AG09319 (cell line): ENCODE data around the gene PAX9.

Experiments
- DNase-seq: peaks from one replicate; pipeline ENCODE4 v3.0.0-alpha.2; 2010; ENCODE audit warnings: low read depth; ENCODE audit errors: extremely low read depth
- TF ChIP-seq, protein P1 (sequence below): IDR thresholded peaks from 2 replicates; pipeline ENCODE4 v1.5.1; 2011; ENCODE audit warnings: low read depth, mild to moderate bottlenecking, inconsistent platforms, low read length, moderate library complexity

The PAX9 gene

DNA sequence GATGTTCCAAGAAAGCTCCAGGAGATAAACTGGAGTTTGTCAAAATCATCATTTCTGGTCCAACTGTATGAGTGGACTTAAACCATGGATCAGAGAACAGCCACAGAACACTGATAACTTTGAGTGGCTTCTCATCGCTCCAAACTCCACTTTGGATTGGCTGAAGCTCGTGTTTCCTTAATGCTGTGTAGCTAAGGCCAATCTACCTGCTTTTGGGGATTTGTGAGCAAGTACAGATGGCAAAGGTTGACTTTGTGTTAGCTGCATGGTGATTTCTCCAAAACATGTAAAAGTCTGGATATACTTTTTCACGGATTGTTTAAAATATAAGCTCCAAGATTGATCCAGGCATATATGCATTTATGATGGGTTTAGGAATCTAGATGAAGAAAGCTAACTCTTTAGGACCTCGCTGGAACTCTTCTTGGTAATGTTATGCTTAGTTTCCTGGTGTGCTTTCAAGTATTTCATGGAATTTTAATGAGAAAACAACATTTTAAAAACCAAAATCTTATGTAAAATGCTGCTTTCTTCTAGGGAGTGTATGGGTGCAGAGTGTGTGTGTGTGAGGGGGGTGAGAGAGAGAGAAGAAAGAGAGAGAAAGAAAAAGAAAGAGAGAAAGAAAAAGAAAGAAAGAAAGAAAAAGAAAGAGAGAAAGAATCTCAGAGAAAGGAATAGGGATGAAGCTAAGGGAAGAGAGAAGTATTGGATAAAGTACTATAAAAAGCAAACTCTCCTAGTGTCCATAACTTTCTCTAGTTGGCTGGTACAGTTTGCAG, 11.6 kb upstream of the PAX9 start:
- no peak for DNase-seq
- TF ChIP-seq, protein P1, sequence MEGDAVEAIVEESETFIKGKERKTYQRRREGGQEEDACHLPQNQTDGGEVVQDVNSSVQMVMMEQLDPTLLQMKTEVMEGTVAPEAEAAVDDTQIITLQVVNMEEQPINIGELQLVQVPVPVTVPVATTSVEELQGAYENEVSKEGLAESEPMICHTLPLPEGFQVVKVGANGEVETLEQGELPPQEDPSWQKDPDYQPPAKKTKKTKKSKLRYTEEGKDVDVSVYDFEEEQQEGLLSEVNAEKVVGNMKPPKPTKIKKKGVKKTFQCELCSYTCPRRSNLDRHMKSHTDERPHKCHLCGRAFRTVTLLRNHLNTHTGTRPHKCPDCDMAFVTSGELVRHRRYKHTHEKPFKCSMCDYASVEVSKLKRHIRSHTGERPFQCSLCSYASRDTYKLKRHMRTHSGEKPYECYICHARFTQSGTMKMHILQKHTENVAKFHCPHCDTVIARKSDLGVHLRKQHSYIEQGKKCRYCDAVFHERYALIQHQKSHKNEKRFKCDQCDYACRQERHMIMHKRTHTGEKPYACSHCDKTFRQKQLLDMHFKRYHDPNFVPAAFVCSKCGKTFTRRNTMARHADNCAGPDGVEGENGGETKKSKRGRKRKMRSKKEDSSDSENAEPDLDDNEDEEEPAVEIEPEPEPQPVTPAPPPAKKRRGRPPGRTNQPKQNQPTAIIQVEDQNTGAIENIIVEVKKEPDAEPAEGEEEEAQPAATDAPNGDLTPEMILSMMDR: no peak

DNA sequence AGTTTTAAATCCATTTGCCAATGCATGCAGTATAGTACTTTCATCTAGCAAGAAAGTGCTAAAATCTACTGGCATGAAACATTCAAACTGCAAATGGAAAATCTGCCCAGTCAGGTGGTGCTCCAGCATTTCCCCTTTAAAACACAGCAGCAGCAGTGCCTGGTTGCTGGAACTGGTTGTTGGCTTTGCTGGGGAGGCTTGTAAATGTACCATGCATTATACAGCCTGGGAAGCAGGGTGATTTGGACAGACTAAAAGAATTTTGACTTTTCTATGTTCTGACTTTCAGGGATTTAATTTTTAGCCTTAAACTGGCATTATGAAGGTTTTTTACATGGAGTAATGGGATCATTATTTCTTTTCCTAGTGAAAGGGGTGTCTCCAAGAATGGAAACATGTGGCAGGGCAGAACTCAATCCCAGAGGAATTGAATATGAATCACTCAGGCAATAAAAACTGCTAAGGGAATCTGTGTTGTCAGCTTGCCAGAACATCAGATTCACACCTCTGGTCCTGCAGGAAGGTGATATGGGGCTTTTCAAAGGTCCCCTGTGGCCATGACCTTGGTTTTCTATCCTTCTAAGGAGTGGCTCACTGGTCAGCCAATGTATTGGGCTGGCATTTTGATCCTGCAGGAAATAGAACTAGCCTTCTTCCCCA, 9.0 kb upstream of the PAX9 start:
- TF ChIP-seq, protein P1: no peak
- DNase-seq: no peak

DNA sequence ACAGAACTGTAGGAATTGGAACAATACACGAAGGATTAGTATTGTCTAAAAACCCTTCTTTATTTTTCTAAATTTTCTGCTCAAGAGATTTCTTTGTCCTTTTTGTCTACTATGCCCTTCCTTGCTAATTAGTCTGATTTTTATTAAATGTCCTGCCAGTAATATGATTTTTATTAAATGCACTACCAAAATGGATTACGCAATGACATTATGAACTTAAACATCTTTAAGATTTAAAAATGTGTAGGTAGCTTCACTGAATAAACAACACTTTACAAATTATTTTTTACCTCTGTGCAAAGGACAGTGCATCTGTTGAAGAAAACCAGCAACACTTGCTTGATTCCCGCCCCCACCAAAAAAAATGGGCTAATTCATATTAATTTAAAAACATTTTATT, 8.2 kb upstream of the PAX9 start:
- TF ChIP-seq, protein P1: no peak
- DNase-seq: no peak

DNA sequence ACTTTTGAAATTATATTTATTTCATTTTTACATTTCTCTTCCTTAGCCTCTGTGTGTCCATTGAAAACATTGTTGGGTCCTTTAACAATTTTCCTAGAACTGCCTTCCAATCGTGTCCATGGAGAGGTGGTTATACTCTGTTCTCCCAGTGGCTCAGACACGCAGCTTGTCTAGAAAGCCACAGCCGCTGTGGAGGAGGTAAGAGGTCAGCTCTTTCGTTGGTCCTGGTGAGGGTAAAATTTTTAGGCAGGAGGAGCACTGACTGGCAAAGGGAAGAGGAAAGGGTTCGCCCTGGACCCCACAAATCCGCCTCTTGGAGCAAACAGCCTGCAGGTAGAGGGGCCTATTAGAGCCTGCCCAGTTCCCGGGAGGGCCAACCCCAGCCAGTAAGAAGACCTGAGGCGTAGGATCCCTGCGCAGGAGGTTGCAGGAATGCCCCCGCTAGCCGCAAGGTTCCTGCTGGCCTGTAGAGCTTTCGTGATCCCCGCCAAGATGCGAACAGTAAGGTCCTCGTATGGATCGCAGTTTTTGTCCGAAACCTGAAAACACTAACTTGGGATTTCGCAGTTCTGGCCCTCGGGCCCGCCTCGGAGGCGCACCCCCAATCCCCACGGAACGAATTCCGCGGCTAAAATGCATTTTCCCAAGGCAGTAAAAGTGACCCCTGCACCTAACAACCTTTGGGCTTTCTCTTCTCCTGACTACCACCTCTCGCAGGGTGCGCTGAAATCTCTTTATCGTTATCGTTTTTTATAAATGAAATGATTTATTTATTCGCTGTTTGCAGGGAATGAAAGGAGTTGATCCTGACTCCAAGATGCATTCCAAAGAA, 7.5 kb upstream of the PAX9 start:
- no peak for DNase-seq
- TF ChIP-seq, protein P1: no peak

DNA sequence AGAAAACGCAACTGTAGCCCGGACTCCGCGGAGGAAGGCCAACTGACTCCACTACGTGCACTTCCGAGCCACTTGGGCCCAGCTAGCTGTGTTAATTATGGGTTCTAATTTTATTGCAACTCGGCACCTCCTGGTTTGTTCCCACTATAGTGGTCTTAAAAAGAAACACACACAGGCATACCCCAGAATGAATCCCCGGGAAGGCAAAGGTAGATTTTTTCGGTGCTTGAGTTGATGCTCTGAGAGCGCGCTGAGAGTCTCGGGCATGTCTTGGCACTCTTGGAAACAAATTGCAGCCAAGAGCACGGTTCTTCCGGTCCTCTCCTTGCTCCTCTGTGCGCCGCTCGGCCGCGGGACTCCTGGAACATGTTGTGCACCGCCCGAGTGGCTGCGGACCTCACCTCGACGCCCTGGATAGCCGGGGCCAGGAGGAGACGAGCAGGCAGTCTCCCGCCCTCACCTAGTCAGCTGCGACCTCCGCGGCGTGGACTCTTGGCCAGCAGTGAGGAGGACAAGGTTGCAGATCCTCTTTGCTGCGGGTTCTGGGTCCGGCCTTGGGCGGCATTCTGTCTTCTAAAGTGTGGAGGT, 6.8 kb upstream of the PAX9 start:
- TF ChIP-seq, protein P1: no peak

DNA sequence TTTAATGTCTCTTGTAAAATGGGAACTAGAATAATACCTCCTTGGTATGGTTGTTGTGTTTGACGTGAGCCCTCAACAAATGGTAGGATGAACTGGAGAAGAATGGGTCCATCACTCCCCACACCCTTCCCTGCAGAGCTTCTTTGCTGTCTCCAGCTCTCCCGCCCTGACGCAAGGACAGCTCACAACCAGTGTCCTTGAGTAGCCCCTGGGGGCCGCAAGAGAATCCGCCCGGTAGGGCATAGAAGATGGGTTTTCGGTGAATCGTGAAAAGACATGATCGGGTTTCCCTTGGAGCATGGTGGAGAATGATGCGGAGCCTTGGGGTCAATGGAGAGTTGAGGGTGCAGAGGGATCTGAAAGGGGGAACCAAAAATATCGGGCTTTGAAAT, 6.1 kb upstream of the PAX9 start:
- DNase-seq: no peak
- TF ChIP-seq, protein P1: no peak

More for the DNA sequence above, 6.8 kb upstream of the PAX9 start:
- DNase-seq: no peak
